PC-3 (cell line): ENCODE measurements around the gene ISLR2.
"Not testable (repeated sequence)": the region's sequence is repeated elsewhere in the genome, so short reads cannot be mapped to it uniquely, and the experiment has no call there.

Experiments used
- EZH2 ChIP-seq: fragments of 300-600 bp; sonication (generic); IDR thresholded peaks from one replicate; pipeline ENCODE4 v1.6.1; 2017; ENCODE audit warnings: antibody characterized with exemption, mild to moderate bottlenecking, low read length; ENCODE audit not compliant: unreplicated experiment
- TF ChIP-seq, protein P1 (sequence below): fragments of 300-600 bp; sonication (generic); conservative IDR thresholded peaks from 2 replicates; pipeline ENCODE4 v1.5.1; 2017; ENCODE audit warnings: antibody characterized with exemption, low read depth, mild to moderate bottlenecking, low read length

DNA sequence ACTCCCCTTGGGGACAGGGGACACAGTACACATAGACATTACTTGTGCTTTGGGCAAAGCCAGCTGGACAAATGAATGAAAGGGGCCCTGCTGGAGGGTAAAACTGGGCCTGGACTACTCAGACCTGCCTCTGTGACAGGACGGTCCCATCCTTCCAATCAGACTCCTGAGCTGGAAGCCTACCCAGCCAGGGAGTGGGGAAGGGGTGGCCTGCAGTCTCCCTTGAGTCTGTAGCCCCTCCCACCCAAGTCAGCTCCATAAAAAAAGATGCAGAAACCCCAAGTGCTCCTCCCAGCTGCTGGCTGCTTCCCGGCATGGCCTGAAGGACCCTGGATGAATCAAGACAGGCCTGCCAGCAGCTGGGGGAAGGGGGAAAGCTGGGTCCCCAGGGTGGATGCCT, 35.8 kb upstream of the ISLR2 start:
- TF ChIP-seq, protein P1, sequence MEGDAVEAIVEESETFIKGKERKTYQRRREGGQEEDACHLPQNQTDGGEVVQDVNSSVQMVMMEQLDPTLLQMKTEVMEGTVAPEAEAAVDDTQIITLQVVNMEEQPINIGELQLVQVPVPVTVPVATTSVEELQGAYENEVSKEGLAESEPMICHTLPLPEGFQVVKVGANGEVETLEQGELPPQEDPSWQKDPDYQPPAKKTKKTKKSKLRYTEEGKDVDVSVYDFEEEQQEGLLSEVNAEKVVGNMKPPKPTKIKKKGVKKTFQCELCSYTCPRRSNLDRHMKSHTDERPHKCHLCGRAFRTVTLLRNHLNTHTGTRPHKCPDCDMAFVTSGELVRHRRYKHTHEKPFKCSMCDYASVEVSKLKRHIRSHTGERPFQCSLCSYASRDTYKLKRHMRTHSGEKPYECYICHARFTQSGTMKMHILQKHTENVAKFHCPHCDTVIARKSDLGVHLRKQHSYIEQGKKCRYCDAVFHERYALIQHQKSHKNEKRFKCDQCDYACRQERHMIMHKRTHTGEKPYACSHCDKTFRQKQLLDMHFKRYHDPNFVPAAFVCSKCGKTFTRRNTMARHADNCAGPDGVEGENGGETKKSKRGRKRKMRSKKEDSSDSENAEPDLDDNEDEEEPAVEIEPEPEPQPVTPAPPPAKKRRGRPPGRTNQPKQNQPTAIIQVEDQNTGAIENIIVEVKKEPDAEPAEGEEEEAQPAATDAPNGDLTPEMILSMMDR: not testable (repeated sequence)
- not testable (repeated sequence) for TF ChIP-seq EZH2
